Esophagus squamous epithelium (tissue), 4 donors: ENCODE results near the gene ANAPC16.
A peak's percentile ranks its signal among the peaks of the same experiment; 100 is the strongest.

Experiments
- POLR2A ChIP-seq, 4 donors: fragments of 450-650 bp; IDR thresholded peaks; one replicate each; pipeline ENCODE4 v1.6.1; 2017; ENCODE audit warnings: antibody characterized with exemption in 4 of 4, mild to moderate bottlenecking in 4 of 4, moderate library complexity in 3 of 4
- TF ChIP-seq, protein P1 (sequence below), 6 experiments: fragments of 450-650 bp in 4 of 6; fragments of 200-600 bp in 2 of 6; sonication (generic) in 2 of 6; IDR thresholded peaks; one replicate each; pipeline ENCODE4 v1.5.1; 2016 to 2019; ENCODE audit warnings: antibody characterized with exemption in 6 of 6, mild to moderate bottlenecking in 4 of 6, moderate library complexity in 4 of 6

- TF ChIP-seq, protein P1, sequence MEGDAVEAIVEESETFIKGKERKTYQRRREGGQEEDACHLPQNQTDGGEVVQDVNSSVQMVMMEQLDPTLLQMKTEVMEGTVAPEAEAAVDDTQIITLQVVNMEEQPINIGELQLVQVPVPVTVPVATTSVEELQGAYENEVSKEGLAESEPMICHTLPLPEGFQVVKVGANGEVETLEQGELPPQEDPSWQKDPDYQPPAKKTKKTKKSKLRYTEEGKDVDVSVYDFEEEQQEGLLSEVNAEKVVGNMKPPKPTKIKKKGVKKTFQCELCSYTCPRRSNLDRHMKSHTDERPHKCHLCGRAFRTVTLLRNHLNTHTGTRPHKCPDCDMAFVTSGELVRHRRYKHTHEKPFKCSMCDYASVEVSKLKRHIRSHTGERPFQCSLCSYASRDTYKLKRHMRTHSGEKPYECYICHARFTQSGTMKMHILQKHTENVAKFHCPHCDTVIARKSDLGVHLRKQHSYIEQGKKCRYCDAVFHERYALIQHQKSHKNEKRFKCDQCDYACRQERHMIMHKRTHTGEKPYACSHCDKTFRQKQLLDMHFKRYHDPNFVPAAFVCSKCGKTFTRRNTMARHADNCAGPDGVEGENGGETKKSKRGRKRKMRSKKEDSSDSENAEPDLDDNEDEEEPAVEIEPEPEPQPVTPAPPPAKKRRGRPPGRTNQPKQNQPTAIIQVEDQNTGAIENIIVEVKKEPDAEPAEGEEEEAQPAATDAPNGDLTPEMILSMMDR (IDR thresholded peaks at IDR 0.05): peak in 3 of 6 experiments; percentile 3 to 9 (median 7)
- TF ChIP-seq POLR2A (IDR thresholded peaks at IDR 0.05): peak in 2 of 4 donors; percentile 86 to 98
Observed at GRCh38 chr10:72215611-72216549, at the start of gene ANAPC16, which contains the start of gene ASCC1.
